H9 (cell line): ENCODE results near the gene PLCB1. TPM values are rescaled to one million over a fixed set of nuclear protein-coding genes. Genes with fewer than 3 reads are reported as not detected.

Experiments
- DNase-seq: peaks from one replicate; pipeline ENCODE4 v3.0.0-alpha.2; 2017
- H2AFZ ChIP-seq: one replicate; pipeline ENCODE4 v1.6.1; 2013; ENCODE audit warnings: mild to moderate bottlenecking, low read length, control low read depth, moderate library complexity
- H2AK5ac ChIP-seq: 2 replicates; pipeline ENCODE4 v1.6.1; 2013; ENCODE audit warnings: low read length, control low read depth, mixed read lengths; ENCODE audit not compliant: insufficient read length
- H2BK120ac ChIP-seq: one replicate; pipeline ENCODE4 v1.6.1; 2013; ENCODE audit warnings: low read depth, mild to moderate bottlenecking, low read length, control low read depth, inconsistent platforms; ENCODE audit not compliant: poor library complexity, severe bottlenecking
- H2BK12ac ChIP-seq: 2 replicates; pipeline ENCODE4 v1.6.1; 2013; ENCODE audit warnings: low read length, control low read depth, mixed read lengths, low read depth; ENCODE audit not compliant: insufficient read length
- H2BK15ac ChIP-seq: 2 replicates; pipeline ENCODE4 v1.6.1; 2013; ENCODE audit warnings: low read depth, low read length, control low read depth
- H2BK20ac ChIP-seq: one replicate; pipeline ENCODE4 v1.6.1; 2013; ENCODE audit warnings: low read depth, mild to moderate bottlenecking, low read length, control low read depth, inconsistent platforms; ENCODE audit not compliant: poor library complexity, severe bottlenecking
- H2BK5ac ChIP-seq: 2 replicates; pipeline ENCODE4 v1.6.1; 2013; ENCODE audit warnings: low read length, control low read depth, mixed read lengths; ENCODE audit not compliant: insufficient read length
- H3K14ac ChIP-seq: 2 replicates; pipeline ENCODE4 v1.6.1; 2013; ENCODE audit warnings: low read length, control low read depth; ENCODE audit not compliant: insufficient read depth
- H3K18ac ChIP-seq: 2 replicates; pipeline ENCODE4 v1.6.1; 2013; ENCODE audit warnings: low read depth, mild to moderate bottlenecking, mixed read lengths, low read length, control low read depth; ENCODE audit not compliant: insufficient read length
- H3K23ac ChIP-seq: 2 replicates; pipeline ENCODE4 v1.6.1; 2013; ENCODE audit warnings: low read length, control low read depth, mixed read lengths, low read depth; ENCODE audit not compliant: insufficient read length
- H3K23me2 ChIP-seq: 2 replicates; pipeline ENCODE4 v1.6.1; 2013; ENCODE audit warnings: low read depth, mild to moderate bottlenecking, mixed read lengths, low read length, control low read depth; ENCODE audit not compliant: insufficient read length, poor library complexity, severe bottlenecking
- H3K27ac ChIP-seq: 2 replicates; pipeline ENCODE4 v1.5.1; 2013; ENCODE audit warnings: low read length, control low read depth, mixed read lengths, low read depth; ENCODE audit not compliant: insufficient read length
- H3K27me3 ChIP-seq: 2 replicates; pipeline ENCODE4 v1.6.1; 2013; ENCODE audit warnings: low read length, control low read depth, inconsistent platforms; ENCODE audit not compliant: insufficient read depth
- H3K4ac ChIP-seq: 2 replicates; pipeline ENCODE4 v1.6.1; 2013; ENCODE audit warnings: low read depth, mild to moderate bottlenecking, control low read depth, inconsistent platforms, low read length, moderate library complexity
- H3K4me1 ChIP-seq: 2 replicates; pipeline ENCODE4 v1.6.1; 2013; ENCODE audit warnings: low read length, control low read depth, inconsistent platforms; ENCODE audit not compliant: insufficient read depth
- H3K4me2 ChIP-seq: 2 replicates; pipeline ENCODE4 v1.6.1; 2013; ENCODE audit warnings: low read length, control low read depth, mixed read lengths; ENCODE audit not compliant: insufficient read length, insufficient read depth
- H3K56ac ChIP-seq: 2 replicates; pipeline ENCODE4 v1.6.1; 2013; ENCODE audit warnings: low read depth, mild to moderate bottlenecking, mixed read lengths, low read length, control low read depth; ENCODE audit not compliant: insufficient read length
- H3K79me1 ChIP-seq: 2 replicates; pipeline ENCODE4 v1.6.1; 2013; ENCODE audit warnings: low read depth, mild to moderate bottlenecking, moderate library complexity, low read length, control low read depth, inconsistent platforms; ENCODE audit not compliant: insufficient read depth, poor library complexity, severe bottlenecking
- H3K79me2 ChIP-seq: 2 replicates; pipeline ENCODE4 v1.6.1; 2013; ENCODE audit warnings: low read length, control low read depth, inconsistent platforms; ENCODE audit not compliant: insufficient read depth
- H3K9ac ChIP-seq: 2 replicates; pipeline ENCODE4 v1.6.1; 2013; ENCODE audit warnings: low read length, control low read depth, mixed read lengths; ENCODE audit not compliant: insufficient read length; ENCODE audit errors: extremely low read depth
- H3K9me3 ChIP-seq: one replicate; pipeline ENCODE4 v1.6.1; 2013; ENCODE audit warnings: low read depth, low read length, inconsistent platforms; ENCODE audit not compliant: control insufficient read depth
- H3T11ph ChIP-seq: one replicate; pipeline ENCODE4 v1.6.1; 2013; ENCODE audit warnings: mild to moderate bottlenecking, low read length, control low read depth, inconsistent platforms
- H4K20me1 ChIP-seq: one replicate; pipeline ENCODE4 v1.6.1; 2013; ENCODE audit not compliant: control insufficient read depth, insufficient read length, insufficient read depth
- H4K5ac ChIP-seq: 2 replicates; pipeline ENCODE4 v1.6.1; 2013; ENCODE audit warnings: low read depth, mild to moderate bottlenecking, mixed read lengths, low read length, control low read depth; ENCODE audit not compliant: insufficient read length
- H4K8ac ChIP-seq: replicated peaks from 2 replicates; pipeline ENCODE4 v1.6.1; 2013; ENCODE audit warnings: low read length, control low read depth, mixed read lengths, low read depth; ENCODE audit not compliant: insufficient read length
- H4K91ac ChIP-seq: 2 replicates; pipeline ENCODE4 v1.6.1; 2013; ENCODE audit warnings: low read depth, mild to moderate bottlenecking, moderate library complexity, mixed read lengths, low read length, control low read depth; ENCODE audit not compliant: insufficient read length
- H3K27ac Mint-ChIP-seq, 3 experiments: 2 replicates in 2 of 3; 3 replicates in 1 of 3; pipeline ENCODE4 v1.8.0; 2020 to 2021; ENCODE audit warnings: mixed read lengths in 3 of 3, mild to moderate bottlenecking in 1 of 3, moderate library complexity in 1 of 3
- H3K27me3 Mint-ChIP-seq: 2 replicates; pipeline ENCODE4 v1.8.0; 2021; ENCODE audit warnings: low read depth, mild to moderate bottlenecking, moderate library complexity, mixed read lengths
- H3K36me3 Mint-ChIP-seq, 3 experiments: 2 replicates in 2 of 3; 3 replicates in 1 of 3; pipeline ENCODE4 v1.8.0; 2020 to 2021; ENCODE audit warnings: low read depth in 3 of 3, mixed read lengths in 3 of 3; ENCODE audit not compliant: insufficient read depth in 1 of 3
- H3K4me1 Mint-ChIP-seq, 2 experiments: 2 replicates each; pipeline ENCODE4 v1.8.0; 2020; ENCODE audit warnings: mixed read lengths in 2 of 2
- H3K4me3 Mint-ChIP-seq, 2 experiments: 2 replicates in 1 of 2; 3 replicates in 1 of 2; pipeline ENCODE4 v1.8.0; 2020 to 2021; ENCODE audit warnings: mild to moderate bottlenecking in 2 of 2, mixed read lengths in 2 of 2, moderate library complexity in 1 of 2
- H3K9me3 Mint-ChIP-seq, 2 experiments: 2 replicates in 1 of 2; 3 replicates in 1 of 2; pipeline ENCODE4 v1.8.0; 2020; ENCODE audit warnings: mild to moderate bottlenecking in 2 of 2, mixed read lengths in 2 of 2, moderate library complexity in 1 of 2
- WGBS: extraction: QIAGEN DNeasy Blood & Tissue Kit; methylation state at CpG from one replicate; pipeline ENCODE4 v1.1.7; 2013; ENCODE audit warnings: missing lambda C conversion rate, low lambda C conversion rate, mixed read lengths; ENCODE audit not compliant: insufficient read length; ENCODE audit errors: extremely low coverage; 5-methylcytosine and 5-hydroxymethylcytosine counted together
- total RNA-seq: library from RNA; stranded (reverse); gene quantifications from 2 replicates; pipeline ENCODE4 v1.2.1, GENCODE V29; 2021
- TF ChIP-seq, protein P1 (sequence below): fragments of 200-600 bp; sonication (generic); conservative IDR thresholded peaks from 3 replicates; pipeline ENCODE4 v1.8.0; 2021; ENCODE audit warnings: antibody characterized with exemption, mild to moderate bottlenecking

Gene PLCB1
- total RNA-seq, 1 experiment from 2014 or later, result 11.5 TPM

- Histone ChIP-seq H2AK5ac (no peak overlapping the region), H4K8ac (no peak overlapping the region), H3K4ac (no peak overlapping the region), H4K20me1 (no peaks in the 10 kb centered on the region), H2AFZ (no peak overlapping the region), H2BK20ac (no peak overlapping the region), H3K9ac (no peak overlapping the region), H3K18ac (no peak overlapping the region), H3K23me2 (no peaks in the 10 kb centered on the region), H3K79me1 (no peaks in the 10 kb centered on the region), H3K27me3 (no peaks in the 10 kb centered on the region), H2BK120ac (no peak overlapping the region), H3K79me2 (no peaks in the 10 kb centered on the region), H3K14ac (no peak overlapping the region), H3K4me2 (no peak overlapping the region), H3T11ph (no peak overlapping the region), H2BK15ac (no peak overlapping the region), H3K56ac (no peak overlapping the region), H4K5ac (no peak overlapping the region), H2BK5ac (no peak overlapping the region), H3K4me1 (no peaks in the 10 kb centered on the region), H3K27ac (no peak overlapping the region), H3K23ac (no peak overlapping the region), H2BK12ac (no peak overlapping the region), H3K9me3 (no peaks in the 10 kb centered on the region), H4K91ac (no peak overlapping the region)
- no peaks in the 10 kb centered on the region for H3K36me3 Mint-ChIP-seq
- H3K27ac Mint-ChIP-seq, result no peak overlapping the region; a peak in 2 of 7 replicates
- no peak for DNase-seq
- no peaks in the 10 kb centered on the region for H3K4me1 Mint-ChIP-seq
- TF ChIP-seq, protein P1, sequence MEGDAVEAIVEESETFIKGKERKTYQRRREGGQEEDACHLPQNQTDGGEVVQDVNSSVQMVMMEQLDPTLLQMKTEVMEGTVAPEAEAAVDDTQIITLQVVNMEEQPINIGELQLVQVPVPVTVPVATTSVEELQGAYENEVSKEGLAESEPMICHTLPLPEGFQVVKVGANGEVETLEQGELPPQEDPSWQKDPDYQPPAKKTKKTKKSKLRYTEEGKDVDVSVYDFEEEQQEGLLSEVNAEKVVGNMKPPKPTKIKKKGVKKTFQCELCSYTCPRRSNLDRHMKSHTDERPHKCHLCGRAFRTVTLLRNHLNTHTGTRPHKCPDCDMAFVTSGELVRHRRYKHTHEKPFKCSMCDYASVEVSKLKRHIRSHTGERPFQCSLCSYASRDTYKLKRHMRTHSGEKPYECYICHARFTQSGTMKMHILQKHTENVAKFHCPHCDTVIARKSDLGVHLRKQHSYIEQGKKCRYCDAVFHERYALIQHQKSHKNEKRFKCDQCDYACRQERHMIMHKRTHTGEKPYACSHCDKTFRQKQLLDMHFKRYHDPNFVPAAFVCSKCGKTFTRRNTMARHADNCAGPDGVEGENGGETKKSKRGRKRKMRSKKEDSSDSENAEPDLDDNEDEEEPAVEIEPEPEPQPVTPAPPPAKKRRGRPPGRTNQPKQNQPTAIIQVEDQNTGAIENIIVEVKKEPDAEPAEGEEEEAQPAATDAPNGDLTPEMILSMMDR, result no peak
- no peak overlapping the region for H3K4me3 Mint-ChIP-seq
- no peaks in the 10 kb centered on the region for H3K27me3 Mint-ChIP-seq
- no CpG with 5 or more reads among the region's 3 CpGs for WGBS
- H3K9me3 Mint-ChIP-seq, result no peaks in the 10 kb centered on the region
Measured at GRCh38 chr20:8255945-8256632, 124.0 kb downstream of the PLCB1 start.
